GM12878 (cell line): ENCODE results near the gene ANXA4. TPM values are rescaled to one million over a fixed set of nuclear protein-coding genes. Genes with fewer than 3 reads are reported as not detected.

Experiments used
- ATAC-seq: fragments of 200-7000 bp; cut with Tn5 transposase; 3 replicates; pipeline ENCODE4 v1.9.1; 2020; ENCODE audit warnings: mild to moderate bottlenecking, moderate library complexity
- BruUV-seq: library from RNA; stranded (reverse); fragments of 400-500 nt; replicated peaks from 2 replicates; lab custom pipeline; 2021; lab: Mats Ljungman, UMichigan
- CTCF ChIA-PET: fragments of 300-600 bp; sonication (Branson Sonifier 250); formaldehyde crosslinking; extraction: SDS; loops from one replicate; lab custom pipeline; 2021; ENCODE audit warnings: inconsistent platforms; lab: Yijun Ruan, JAX
- POLR2A ChIA-PET: fragments of 350-600 bp; formaldehyde crosslinking; extraction: SDS; loops from one replicate; lab custom pipeline; 2021; ENCODE audit warnings: inconsistent platforms; lab: Charles Lee
- RAD21 ChIA-PET: fragments of 300-600 bp; sonication (Branson Sonifier 250); formaldehyde crosslinking; loops from one replicate; lab custom pipeline; 2023; ENCODE audit warnings: antibody characterized with exemption; ENCODE audit not compliant: unreplicated experiment; lab: Charles Lee
- SMC1A ChIA-PET: fragments of 300-600 bp; sonication (Branson Sonifier 250); formaldehyde crosslinking; loops from one replicate; lab custom pipeline; 2023; ENCODE audit not compliant: unreplicated experiment, uncharacterized antibody; lab: Charles Lee
- DNase-seq: peaks from one replicate; pipeline ENCODE4 v3.0.0-alpha.2; 2011; ENCODE audit warnings: low read depth, low spot score
- FAIRE-seq: peaks from 3 replicates; lab custom pipeline; 2011; peaks lifted over from hg19 to GRCh38; lab: Jason Lieb, UNC
- H2AFZ ChIP-seq: 2 replicates; pipeline ENCODE4 v1.6.0; 2011; ENCODE audit warnings: low read depth, low read length, control low read depth; ENCODE audit not compliant: control insufficient read depth
- H3K27ac ChIP-seq: 2 replicates; pipeline ENCODE4 v1.5.1; 2011; ENCODE audit warnings: control low read depth; ENCODE audit not compliant: control insufficient read depth, insufficient read depth
- H3K27me3 ChIP-seq, 2 experiments: replicated peaks in 1 of 2; 2 replicates each; pipeline versions ENCODE4 v1.6.0 to v1.6.1; 2011; ENCODE audit warnings: low read length in 1 of 2; ENCODE audit not compliant: control insufficient read depth in 2 of 2, insufficient read depth in 2 of 2
- H3K36me3 ChIP-seq, 2 experiments: 2 replicates each; pipeline ENCODE4 v1.5.1; 2011; ENCODE audit warnings: low read length in 1 of 2; ENCODE audit not compliant: control insufficient read depth in 2 of 2, insufficient read depth in 2 of 2
- H3K4me1 ChIP-seq: 2 replicates; pipeline ENCODE4 v1.6.1; 2011; ENCODE audit warnings: mild to moderate bottlenecking, low read length, moderate library complexity, mixed read lengths; ENCODE audit not compliant: control insufficient read depth, insufficient read depth
- H3K4me2 ChIP-seq: 2 replicates; pipeline ENCODE4 v1.6.0; 2011; ENCODE audit warnings: control low read depth; ENCODE audit not compliant: control insufficient read depth, insufficient read depth
- H3K4me3 ChIP-seq: fragments of 200-600 bp; sonication (generic); 2 replicates; pipeline ENCODE4 v1.5.1; 2016
- H3K79me2 ChIP-seq: 2 replicates; pipeline ENCODE4 v1.6.0; 2011; ENCODE audit warnings: low read length; ENCODE audit not compliant: control insufficient read depth, insufficient read depth
- H3K9ac ChIP-seq: 2 replicates; pipeline ENCODE4 v1.8.0; 2011; ENCODE audit warnings: low read length, control low read depth, mixed read lengths; ENCODE audit not compliant: control insufficient read depth, insufficient read depth
- H3K9me3 ChIP-seq: replicated peaks from 3 replicates; pipeline ENCODE4 v1.5.1; 2011; ENCODE audit warnings: mild to moderate bottlenecking, low read length; ENCODE audit not compliant: control insufficient read depth, insufficient read depth
- H4K20me1 ChIP-seq: 2 replicates; pipeline ENCODE4 v1.6.0; 2011; ENCODE audit not compliant: control insufficient read depth, insufficient read depth
- CHD4 ChIP-seq: fragments of 200-600 bp; sonication (generic); IDR thresholded peaks from 2 replicates; pipeline ENCODE4 v1.6.1; 2016; ENCODE audit warnings: mild to moderate bottlenecking
- EED ChIP-seq: sonication (generic); IDR thresholded peaks from 2 replicates; pipeline ENCODE4 v1.6.1; 2016; ENCODE audit warnings: antibody characterized with exemption, low read depth
- LARP7 ChIP-seq: fragments of 450-650 bp; IDR thresholded peaks from 2 replicates; pipeline ENCODE4 v1.6.1; 2017; ENCODE audit warnings: mild to moderate bottlenecking
- NR2C1 ChIP-seq: fragments of 450-650 bp; IDR thresholded peaks from 2 replicates; pipeline ENCODE4 v1.6.1; 2017; ENCODE audit warnings: antibody characterized with exemption, mild to moderate bottlenecking, moderate library complexity
- NR2F1 ChIP-seq: fragments of 450-650 bp; conservative IDR thresholded peaks from 2 replicates; pipeline ENCODE4 v1.6.1; 2017; ENCODE audit warnings: mild to moderate bottlenecking
- RUNX3 ChIP-seq: IDR thresholded peaks from 2 replicates; pipeline ENCODE4 v1.6.1; 2012; ENCODE audit warnings: low read length, inconsistent platforms
- WGBS: methylation state at CpG from one replicate; pipeline ENCODE4 v1.1.6; 2016; ENCODE audit warnings: low lambda C conversion rate; ENCODE audit not compliant: insufficient replicate concordance, insufficient coverage; ENCODE audit errors: missing lambda C conversion rate; 5-methylcytosine and 5-hydroxymethylcytosine counted together
- in situ Hi-C: fragments of 300-500 bp; cut with MboI; formaldehyde crosslinking; loops from 9 replicates; pipeline ENCODE4 v1.14.3; 2018; ENCODE audit warnings: mixed read lengths
- intact Hi-C: fragments of 100-400 bp; cut with micrococcal nuclease; formaldehyde crosslinking; loops from one replicate; pipeline ENCODE4 v1.14.2; 2022; ENCODE audit not compliant: unreplicated experiment
- polyA plus RNA-seq, 11 experiments: library from polyadenylated mRNA; depleted of rRNA in 4 of 11; unstranded in 6 of 11; stranded (reverse) in 5 of 11; fragments of >200 nt; fragmentation: Nextera tagmentation in 4 of 11; fragmentation: Illumina TruSeq in 1 of 11; extraction: Ambion mirVana in 4 of 11; extraction: Trizol in 1 of 11; gene quantifications; 1 replicate in 1 of 11; 2 replicates in 10 of 11; pipeline versions ENCODE4 v1.2.1 to v1.2.3, GENCODE V29; 2011 to 2016; ENCODE audit warnings: inconsistent platforms in 2 of 11, missing spikeins in 2 of 11, low read depth in 1 of 11
- total RNA-seq, 4 experiments: library from RNA; depleted of rRNA in 3 of 4; stranded (reverse); fragments of >200 nt in 3 of 4; fragmentation: Illumina TruSeq in 1 of 4; extraction: Trizol in 1 of 4; gene quantifications; 2 replicates each; pipeline versions ENCODE4 v1.2.1 to v1.2.3, GENCODE V29; 2013 to 2021
- TF ChIP-seq, protein P1 (sequence below): fragments of 450-650 bp; formaldehyde crosslinking; IDR thresholded peaks from 2 replicates; pipeline ENCODE4 v1.5.0; 2022; ENCODE audit warnings: mild to moderate bottlenecking, missing genetic modification characterization

The ANXA4 gene
- total and polyA plus RNA-seq, 10 of the 15 experiments (the other 5 are each of a cell fraction or from before 2014, with no cell fraction given) = 16.3 to 97.2 (median 71.0) TPM

DNA sequence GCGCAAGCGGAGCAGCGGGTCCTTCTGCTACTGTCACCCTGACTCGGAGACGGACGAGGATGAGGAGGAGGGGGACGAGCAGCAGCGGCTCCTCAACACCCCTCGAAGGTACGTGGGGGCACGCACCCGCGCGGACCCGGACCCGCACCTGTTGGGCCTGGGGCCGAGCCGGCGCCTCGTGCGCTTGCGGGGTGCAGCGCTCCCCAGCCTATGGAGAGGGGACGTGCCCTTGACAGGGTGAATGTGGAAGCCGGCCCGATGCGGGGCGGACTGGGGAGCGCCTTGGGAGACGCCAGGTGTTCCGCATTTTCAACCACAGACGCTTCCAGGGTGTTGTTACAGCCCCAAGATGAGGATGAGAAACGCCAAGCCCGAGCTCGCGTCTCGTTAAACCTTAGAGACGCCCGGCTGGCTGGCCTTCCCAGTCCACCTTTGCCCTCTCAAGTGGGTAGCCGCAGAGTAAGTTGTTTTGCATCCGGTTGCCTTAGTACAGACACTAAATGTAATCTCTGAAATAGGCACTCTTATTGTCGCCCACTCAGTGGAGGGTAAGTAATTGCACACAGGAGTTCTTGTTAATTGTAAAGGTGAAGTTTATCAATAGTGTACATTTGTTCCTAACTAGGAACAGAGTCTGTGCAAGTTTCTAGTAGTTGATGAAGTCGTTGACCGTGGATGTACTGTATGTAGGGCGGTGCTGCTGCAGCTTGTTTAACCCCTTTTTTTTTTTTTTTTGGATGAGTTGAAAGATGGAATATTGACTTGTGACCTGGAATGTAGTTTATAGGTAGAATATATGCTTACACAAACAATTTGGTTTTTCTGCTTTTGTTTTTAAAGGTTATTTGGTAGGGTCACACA, 88.3 kb downstream of the ANXA4 start:
- DNase-seq (no peak), FAIRE-seq (no peak), ATAC-seq (peak; percentile 61)
- WGBS = under 1% methylated on average over 45 of the region's 45 CpGs
- H3K36me3 ChIP-seq = no peaks in the 10 kb centered on the region
- no TSS peak for BruUV-seq
- in situ Hi-C loops (no loop called here), intact Hi-C loops (loop anchor here (5.0 kb wide), 1 partner anchor 108 kb away; no protein-coding TSS in a partner anchor)
- ChIA-PET CTCF (no interaction called here), RAD21 (interaction anchor here (1.3 to 1.4 kb wide), 2 partner anchors 64 to 106 kb away, joined by 3 to 11 read pairs; no protein-coding TSS in a partner anchor), SMC1A (interaction anchor here (0.6 to 1.6 kb wide), 3 partner anchors 11 to 105 kb away, joined by 3 to 5 read pairs (median 4); no protein-coding TSS in a partner anchor), POLR2A (interaction anchor here (0.5 to 1.0 kb wide), 4 partner anchors 26 to 241 kb away, joined by 3 to 4 read pairs (median 4); no protein-coding TSS in a partner anchor)
- H3K79me2 ChIP-seq = peaks cover 53% of the 10 kb centered on the region
- peak overlapping the region; percentile 87 for H3K4me3 ChIP-seq
- peak overlapping the region; percentile 93 for H3K27ac ChIP-seq
- H3K9me3 ChIP-seq = no peaks in the 10 kb centered on the region
- no peaks in the 10 kb centered on the region for H3K27me3 ChIP-seq
- H3K4me2 ChIP-seq = peak overlapping the region; percentile 77
- H3K4me1 ChIP-seq = peaks cover 3% of the 10 kb centered on the region
- H4K20me1 ChIP-seq = no peaks in the 10 kb centered on the region
- H3K9ac ChIP-seq = peak overlapping the region; percentile 82
- TF ChIP-seq, protein P1, sequence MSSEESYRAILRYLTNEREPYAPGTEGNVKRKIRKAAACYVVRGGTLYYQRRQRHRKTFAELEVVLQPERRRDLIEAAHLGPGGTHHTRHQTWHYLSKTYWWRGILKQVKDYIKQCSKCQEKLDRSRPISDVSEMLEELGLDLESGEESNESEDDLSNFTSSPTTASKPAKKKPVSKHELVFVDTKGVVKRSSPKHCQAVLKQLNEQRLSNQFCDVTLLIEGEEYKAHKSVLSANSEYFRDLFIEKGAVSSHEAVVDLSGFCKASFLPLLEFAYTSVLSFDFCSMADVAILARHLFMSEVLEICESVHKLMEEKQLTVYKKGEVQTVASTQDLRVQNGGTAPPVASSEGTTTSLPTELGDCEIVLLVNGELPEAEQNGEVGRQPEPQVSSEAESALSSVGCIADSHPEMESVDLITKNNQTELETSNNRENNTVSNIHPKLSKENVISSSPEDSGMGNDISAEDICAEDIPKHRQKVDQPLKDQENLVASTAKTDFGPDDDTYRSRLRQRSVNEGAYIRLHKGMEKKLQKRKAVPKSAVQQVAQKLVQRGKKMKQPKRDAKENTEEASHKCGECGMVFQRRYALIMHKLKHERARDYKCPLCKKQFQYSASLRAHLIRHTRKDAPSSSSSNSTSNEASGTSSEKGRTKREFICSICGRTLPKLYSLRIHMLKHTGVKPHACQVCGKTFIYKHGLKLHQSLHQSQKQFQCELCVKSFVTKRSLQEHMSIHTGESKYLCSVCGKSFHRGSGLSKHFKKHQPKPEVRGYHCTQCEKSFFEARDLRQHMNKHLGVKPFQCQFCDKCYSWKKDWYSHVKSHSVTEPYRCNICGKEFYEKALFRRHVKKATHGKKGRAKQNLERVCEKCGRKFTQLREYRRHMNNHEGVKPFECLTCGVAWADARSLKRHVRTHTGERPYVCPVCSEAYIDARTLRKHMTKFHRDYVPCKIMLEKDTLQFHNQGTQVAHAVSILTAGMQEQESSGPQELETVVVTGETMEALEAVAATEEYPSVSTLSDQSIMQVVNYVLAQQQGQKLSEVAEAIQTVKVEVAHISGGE = no peak
- TF ChIP-seq RUNX3 (peak; percentile 49; the same call in 1 of the 2 replicates), CHD4 (no peak), LARP7 (peak; percentile 48; the same call in 1 of the 2 replicates), EED (peak; percentile 31; the same call in 1 of the 2 replicates), NR2C1 (peak; percentile 24; the same call in 1 of the 2 replicates), NR2F1 (peak; percentile 85)
- peak overlapping the region; percentile 100 for H2AFZ ChIP-seq
